Vagina (tissue), 2 donors: Measurements from ENCODE around the gene SRSF12.

Experiments used
- POLR2A ChIP-seq, 2 donors: fragments of 450-650 bp; IDR thresholded peaks; one replicate each; pipeline ENCODE4 v1.6.1; 2017; ENCODE audit warnings: antibody characterized with exemption in 2 of 2, mild to moderate bottlenecking in 2 of 2, moderate library complexity in 2 of 2
- POLR2AphosphoS5 ChIP-seq, 2 donors: sonication (generic); formaldehyde crosslinking; IDR thresholded peaks; one replicate each; pipeline ENCODE4 v1.9.0; 2017; ENCODE audit warnings: antibody characterized with exemption in 2 of 2, mild to moderate bottlenecking in 2 of 2, low read depth in 1 of 2; ENCODE audit not compliant: insufficient read depth in 1 of 2
- TF ChIP-seq, protein P1 (sequence below), 3 experiments: fragments of 450-650 bp in 2 of 3; fragments of 200-600 bp in 1 of 3; sonication (generic) in 1 of 3; IDR thresholded peaks; one replicate each; pipeline ENCODE4 v1.5.1; 2017 to 2019; ENCODE audit warnings: antibody characterized with exemption in 3 of 3, mild to moderate bottlenecking in 2 of 3, moderate library complexity in 2 of 3

DNA sequence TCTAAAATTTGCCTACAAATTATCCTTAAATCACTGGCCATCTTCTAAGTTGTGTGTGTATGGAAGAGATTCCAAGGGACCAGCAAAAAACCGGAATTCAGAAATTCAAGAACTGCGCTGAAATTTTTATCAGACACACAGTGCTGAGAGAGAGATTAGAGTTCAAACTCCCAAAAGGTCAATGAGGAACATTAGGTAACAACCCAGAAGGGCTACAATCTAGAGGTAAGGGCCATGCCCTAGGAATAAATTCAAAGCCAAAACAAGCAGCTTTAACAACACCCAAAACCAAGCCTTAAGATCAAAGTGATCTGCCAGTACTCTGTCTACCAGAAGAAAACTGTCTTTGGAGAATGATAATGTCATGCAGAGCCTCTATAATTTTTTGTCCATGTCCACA, 17.8 kb downstream of the SRSF12 start:
- no peak for TF ChIP-seq POLR2AphosphoS5 (IDR thresholded peaks at IDR 0.05; ENCODE audit: insufficient read depth in 1 of 2, low read depth in 1 of 2)
- TF ChIP-seq, protein P1, sequence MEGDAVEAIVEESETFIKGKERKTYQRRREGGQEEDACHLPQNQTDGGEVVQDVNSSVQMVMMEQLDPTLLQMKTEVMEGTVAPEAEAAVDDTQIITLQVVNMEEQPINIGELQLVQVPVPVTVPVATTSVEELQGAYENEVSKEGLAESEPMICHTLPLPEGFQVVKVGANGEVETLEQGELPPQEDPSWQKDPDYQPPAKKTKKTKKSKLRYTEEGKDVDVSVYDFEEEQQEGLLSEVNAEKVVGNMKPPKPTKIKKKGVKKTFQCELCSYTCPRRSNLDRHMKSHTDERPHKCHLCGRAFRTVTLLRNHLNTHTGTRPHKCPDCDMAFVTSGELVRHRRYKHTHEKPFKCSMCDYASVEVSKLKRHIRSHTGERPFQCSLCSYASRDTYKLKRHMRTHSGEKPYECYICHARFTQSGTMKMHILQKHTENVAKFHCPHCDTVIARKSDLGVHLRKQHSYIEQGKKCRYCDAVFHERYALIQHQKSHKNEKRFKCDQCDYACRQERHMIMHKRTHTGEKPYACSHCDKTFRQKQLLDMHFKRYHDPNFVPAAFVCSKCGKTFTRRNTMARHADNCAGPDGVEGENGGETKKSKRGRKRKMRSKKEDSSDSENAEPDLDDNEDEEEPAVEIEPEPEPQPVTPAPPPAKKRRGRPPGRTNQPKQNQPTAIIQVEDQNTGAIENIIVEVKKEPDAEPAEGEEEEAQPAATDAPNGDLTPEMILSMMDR (IDR thresholded peaks at IDR 0.05): no peak
- no peak for TF ChIP-seq POLR2A (IDR thresholded peaks at IDR 0.05)
